ENCODE results near the gene ATF6.

Gene ATF6

DNA sequence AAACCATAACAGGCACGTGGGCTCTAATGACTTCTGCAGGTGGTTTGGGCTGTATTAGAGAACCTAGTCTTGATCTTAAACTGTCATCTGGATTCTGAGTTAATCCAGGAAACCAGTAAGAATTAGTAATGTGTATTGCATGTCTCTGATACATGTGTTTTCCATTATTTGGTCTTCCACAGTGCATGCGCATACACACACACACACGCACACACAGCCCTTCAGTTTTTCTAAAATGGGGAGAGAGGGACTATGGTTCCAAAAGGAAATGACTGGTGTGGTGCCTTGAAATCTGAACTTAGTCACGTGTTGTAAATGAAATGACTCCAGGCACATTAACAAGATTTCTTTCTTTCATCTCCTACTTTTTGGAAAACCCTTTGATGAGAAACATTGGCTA, 190.0 kb downstream of the ATF6 start:
- H3K4me3 ChIP-seq (ENCODE audit: low read length) = no peak overlapping the region
- TF ChIP-seq, protein P1, sequence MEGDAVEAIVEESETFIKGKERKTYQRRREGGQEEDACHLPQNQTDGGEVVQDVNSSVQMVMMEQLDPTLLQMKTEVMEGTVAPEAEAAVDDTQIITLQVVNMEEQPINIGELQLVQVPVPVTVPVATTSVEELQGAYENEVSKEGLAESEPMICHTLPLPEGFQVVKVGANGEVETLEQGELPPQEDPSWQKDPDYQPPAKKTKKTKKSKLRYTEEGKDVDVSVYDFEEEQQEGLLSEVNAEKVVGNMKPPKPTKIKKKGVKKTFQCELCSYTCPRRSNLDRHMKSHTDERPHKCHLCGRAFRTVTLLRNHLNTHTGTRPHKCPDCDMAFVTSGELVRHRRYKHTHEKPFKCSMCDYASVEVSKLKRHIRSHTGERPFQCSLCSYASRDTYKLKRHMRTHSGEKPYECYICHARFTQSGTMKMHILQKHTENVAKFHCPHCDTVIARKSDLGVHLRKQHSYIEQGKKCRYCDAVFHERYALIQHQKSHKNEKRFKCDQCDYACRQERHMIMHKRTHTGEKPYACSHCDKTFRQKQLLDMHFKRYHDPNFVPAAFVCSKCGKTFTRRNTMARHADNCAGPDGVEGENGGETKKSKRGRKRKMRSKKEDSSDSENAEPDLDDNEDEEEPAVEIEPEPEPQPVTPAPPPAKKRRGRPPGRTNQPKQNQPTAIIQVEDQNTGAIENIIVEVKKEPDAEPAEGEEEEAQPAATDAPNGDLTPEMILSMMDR (conservative IDR thresholded peaks at IDR 0.05; ENCODE audit: low read length) = no peak
- peak; percentile 97 for DNase-seq (ENCODE audit: low read depth)

DNA sequence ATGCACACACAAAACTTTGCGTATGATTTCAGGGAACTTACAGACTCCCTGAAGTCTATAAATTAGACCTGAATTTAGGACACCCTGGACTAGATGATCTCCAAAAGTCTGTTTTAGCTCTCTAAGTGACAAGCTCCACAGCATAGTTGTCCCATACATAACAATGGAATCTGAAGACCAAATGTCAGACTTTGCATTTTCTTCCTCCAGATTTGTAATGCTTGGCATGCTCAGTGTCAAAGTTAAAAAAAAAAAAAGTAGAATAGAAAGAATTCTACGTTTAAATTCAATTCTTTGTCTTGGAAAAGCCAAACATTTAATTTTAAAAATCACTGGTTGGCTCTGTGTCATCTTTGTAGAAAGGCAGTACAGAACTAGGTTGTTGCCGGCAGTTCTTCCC, 190.8 kb downstream of the ATF6 start:
- no peak for DNase-seq (ENCODE audit: low read depth)
- no peak overlapping the region for H3K4me3 ChIP-seq (ENCODE audit: low read length)
- TF ChIP-seq, protein P1 (conservative IDR thresholded peaks at IDR 0.05; ENCODE audit: low read length) = no peak

DNA sequence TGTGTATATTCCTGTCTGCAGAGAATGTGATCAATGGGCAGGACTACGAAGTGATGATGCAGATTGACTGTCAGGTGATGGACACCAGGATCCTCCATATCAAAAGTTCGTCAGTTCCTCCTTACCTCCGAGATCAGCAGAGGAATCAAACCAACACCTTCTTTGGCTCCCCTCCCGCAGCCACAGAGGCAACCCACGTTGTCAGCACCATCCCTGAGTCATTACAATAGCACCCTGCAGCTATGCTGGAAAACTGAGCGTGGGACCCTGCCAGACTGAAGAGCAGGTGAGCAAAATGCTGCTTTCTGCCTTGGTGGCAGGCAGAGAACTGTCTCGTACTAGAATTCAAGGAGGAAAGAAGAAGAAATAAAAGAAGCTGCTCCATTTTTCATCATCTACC, 192.3 kb downstream of the ATF6 start:
- DNase-seq (ENCODE audit: low read depth) = no peak

DNA sequence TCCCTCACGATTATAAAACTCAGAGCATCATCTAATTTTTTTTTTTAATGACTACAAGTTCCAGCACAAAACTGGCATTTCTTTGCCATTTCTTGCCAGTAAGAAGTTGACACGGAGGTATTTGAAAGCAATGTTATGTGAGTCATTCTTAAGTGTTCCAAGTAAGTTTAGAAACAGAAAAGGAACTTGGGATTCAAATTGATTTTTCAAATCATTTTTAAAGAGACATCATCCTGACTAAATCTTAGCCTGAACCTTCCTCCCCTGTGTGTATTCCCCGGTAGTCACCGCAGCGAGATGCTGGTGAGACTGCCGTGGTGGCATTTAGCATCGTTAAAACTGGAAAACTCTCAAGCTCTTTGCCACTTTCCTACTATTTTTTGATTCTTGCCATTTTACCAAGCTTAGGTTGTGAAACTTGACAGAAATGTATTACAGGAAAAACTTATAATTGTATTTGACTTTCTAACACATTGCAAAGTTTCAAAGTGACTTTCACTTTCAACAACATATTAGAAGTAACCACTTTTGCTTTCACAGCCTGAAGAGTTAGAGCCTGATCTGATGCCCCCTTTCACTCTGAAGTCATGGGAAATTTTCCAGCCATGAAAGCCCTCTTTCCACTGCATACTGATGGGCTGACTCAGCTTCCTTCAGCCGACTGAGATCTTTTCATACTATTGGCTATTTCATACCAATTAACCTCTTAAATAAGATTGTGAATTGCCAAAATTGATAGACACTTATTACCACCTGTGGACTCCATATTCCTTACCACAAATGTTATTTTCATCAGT, 196.2 kb downstream of the ATF6 start:
- TF ChIP-seq, protein P1 (conservative IDR thresholded peaks at IDR 0.05; ENCODE audit: low read length) = 0 out of 2 replicates have a peak, but pooled peaks have one; percentile 17
- DNase-seq (ENCODE audit: low read depth) = peak; percentile 92
- peak overlapping the region; percentile 58 for H3K4me3 ChIP-seq (ENCODE audit: low read length)

More for the DNA sequence above, 192.3 kb downstream of the ATF6 start:
- TF ChIP-seq, protein P1 (conservative IDR thresholded peaks at IDR 0.05; ENCODE audit: low read length) = no peak
- no peak overlapping the region for H3K4me3 ChIP-seq (ENCODE audit: low read length)

DNA sequence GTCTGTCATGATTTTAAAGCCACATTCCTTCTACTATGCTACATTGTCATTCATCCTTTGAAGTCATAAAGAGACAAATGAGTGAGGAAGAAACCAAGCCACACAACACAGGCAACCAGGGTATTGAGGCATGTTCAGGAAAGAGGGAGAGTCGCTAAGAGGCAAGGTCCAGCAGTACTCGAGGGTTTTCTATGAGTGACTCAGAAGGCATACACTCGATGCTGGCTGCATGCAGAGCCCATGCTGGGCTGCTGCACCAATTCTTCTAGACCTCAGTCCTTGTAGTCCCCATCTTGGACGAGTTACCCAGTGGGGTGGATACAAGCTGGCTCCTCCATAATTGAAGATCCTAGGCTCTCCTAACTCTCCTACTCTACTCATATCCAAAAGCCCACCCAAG, 199.9 kb downstream of the ATF6 start:
- TF ChIP-seq, protein P1 (conservative IDR thresholded peaks at IDR 0.05; ENCODE audit: low read length) = no peak
- no peak for DNase-seq (ENCODE audit: low read depth)

DNA sequence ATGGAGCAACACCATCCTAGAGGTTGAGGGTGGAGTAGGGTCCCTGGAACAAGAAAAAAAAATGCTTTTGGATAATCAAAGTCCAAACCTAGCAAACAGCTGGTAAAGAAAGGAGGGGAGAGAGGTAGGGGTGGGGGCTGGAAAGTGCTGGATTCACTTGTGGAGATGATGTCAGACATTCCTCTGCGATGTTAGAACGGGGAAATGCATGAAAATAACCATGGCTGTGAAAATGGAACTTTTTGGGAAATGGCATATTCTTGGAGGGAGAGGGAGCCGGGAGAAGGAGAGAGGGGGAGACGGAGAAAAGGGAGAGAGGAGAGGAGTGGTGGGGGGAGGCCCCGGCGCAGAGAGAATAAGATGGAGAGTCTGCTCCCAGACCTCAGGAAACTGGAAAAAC, 203.9 kb downstream of the ATF6 start:
- H3K4me3 ChIP-seq (ENCODE audit: low read length) = no peak overlapping the region
- DNase-seq (ENCODE audit: low read depth) = no peak
- TF ChIP-seq, protein P1 (conservative IDR thresholded peaks at IDR 0.05; ENCODE audit: low read length) = no peak

More for the DNA sequence above, 199.9 kb downstream of the ATF6 start:
- no peak overlapping the region for H3K4me3 ChIP-seq (ENCODE audit: low read length)

DNA sequence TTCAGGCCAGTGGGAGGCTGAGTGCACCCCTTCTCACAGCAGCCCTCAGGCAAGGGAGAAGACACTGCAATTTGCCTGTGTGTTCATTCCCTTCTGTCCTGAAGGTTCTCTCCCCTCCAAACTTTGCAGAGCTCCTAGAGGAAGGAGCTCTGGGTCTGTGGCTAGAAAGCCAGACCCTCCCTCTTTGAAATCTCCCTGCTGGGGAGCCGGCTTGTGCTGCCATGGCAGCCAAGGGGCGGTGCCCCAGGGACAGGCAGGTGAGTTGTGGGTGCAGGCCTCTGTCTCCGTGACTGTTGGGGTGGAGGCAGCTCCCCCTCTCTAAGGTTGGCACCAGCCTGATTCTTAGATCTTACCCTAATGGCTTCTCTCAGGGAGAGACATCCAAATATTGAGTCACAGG, 204.5 kb downstream of the ATF6 start:
- TF ChIP-seq, protein P1 (conservative IDR thresholded peaks at IDR 0.05; ENCODE audit: low read length) = no peak

More for the DNA sequence above, 204.5 kb downstream of the ATF6 start:
- H3K4me3 ChIP-seq (ENCODE audit: low read length) = no peak overlapping the region
- no peak for DNase-seq (ENCODE audit: low read depth)
